Heart left ventricle (tissue), 13 donors: ENCODE measurements around the gene SAMD4B.
A peak's percentile ranks its signal among the peaks of the same experiment; 100 is the strongest.

Source experiments
- CTCF ChIP-seq, 12 donors: fragments of 200-600 bp; sonication (generic) in 4 of 12; IDR thresholded peaks; one replicate each; pipeline versions ENCODE4 v1.5.0 to v1.8.0; 2018 to 2022; ENCODE audit warnings: antibody characterized with exemption in 12 of 12, mild to moderate bottlenecking in 5 of 12
- POLR2A ChIP-seq, 2 donors: fragments of 450-650 bp; IDR thresholded peaks; one replicate each; pipeline ENCODE4 v1.6.1; 2017; ENCODE audit warnings: antibody characterized with exemption in 2 of 2, mild to moderate bottlenecking in 2 of 2, moderate library complexity in 2 of 2
- donor health status: ischemic (EF 13 %, LVEDD 7.1; RV severe dilation, severe dysfunction).
- donor health status: DM: no; HTN: yes; CAD: no.
- donor health status: DM: no; HTN: no; CAD: no.
- donor health status: ischemic (EF 25% LVEDD 6.9; RV normal size, moderate dysfunction).
- donor health status: ischemic (EF 25% LVEDD 5.7; RV mildly dilated, moderate dysfunction).
- donor health status: ischemic (EF 35%, LVEDD 5.7; RV mildly dilated, moderate dysfunction).
- donor health status: nonischemic (EF 11% LVEDD 7.7; RV severe dilation, severe dysfunction).
- donor health status: DM: yes; HTN: yes; CAD: no.
- donor health status: PGD.
- donor health status: ischemic (EF 29% LVEDD 5.4; RV normal size, mild dysfunction).
- donor health status: nonischemic (EF 23%, LVEDD 6.1; RV moderate dilation, normal function).

DNA sequence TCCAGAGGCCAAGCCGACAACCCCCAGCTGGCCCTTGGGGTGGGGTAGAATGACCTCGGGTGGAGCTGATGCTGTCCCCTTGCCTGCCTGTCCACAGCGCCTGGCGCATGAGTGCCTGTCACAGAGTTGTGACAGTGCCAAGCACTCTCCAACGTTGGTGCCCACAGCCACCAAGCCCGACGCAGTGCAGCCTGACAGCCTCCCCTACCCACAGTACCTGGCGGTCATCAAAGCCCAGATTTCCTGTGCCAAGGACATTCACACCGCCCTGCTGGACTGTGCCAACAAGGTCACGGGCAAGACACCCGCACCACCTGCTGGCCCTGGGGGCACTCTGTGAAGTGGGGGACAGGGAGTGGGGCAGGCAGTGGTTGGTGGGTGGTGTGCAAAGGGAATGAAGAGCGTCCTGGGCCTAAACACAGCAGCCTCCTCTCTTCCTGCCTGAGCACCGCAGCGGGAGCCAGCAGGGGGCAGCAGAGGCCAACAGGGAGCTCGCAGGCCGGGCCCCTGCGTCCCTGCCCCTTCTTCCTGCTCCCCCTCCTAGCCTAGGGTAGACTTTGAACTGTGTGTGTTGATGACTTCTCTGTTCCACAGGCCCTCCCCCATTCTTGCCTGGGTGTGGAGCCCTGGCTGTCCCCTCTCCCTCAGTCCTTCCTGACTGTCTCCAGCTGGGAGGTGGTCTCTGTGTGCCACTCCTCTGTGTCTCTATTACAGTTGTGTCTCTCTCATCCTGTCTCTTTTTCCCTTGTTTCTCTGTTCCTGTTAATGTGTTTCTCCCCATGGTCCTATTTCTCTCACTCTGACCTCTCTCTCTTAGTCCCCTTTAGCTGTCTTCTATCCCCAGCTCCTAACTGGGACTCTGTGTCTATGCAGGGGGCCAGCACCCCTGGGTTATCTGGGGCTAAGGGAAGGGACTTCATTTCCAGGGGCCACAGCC is 55.4 kb downstream of the SAMD4B start:
- TF ChIP-seq CTCF (IDR thresholded peaks at IDR 0.05) (peak; percentile 95 to 100 (median 98)), POLR2A (IDR thresholded peaks at IDR 0.05) (peak in 1 of 2 donors; percentile 17)
